H9 (cell line): ENCODE results near the gene FGF12. TPM values are rescaled to one million over a fixed set of nuclear protein-coding genes. Genes with fewer than 3 reads are reported as not detected.

Experiments
- DNase-seq: peaks from one replicate; pipeline ENCODE4 v3.0.0-alpha.2; 2017
- H2AFZ ChIP-seq: one replicate; pipeline ENCODE4 v1.6.1; 2013; ENCODE audit warnings: mild to moderate bottlenecking, low read length, control low read depth, moderate library complexity
- H2AK5ac ChIP-seq: 2 replicates; pipeline ENCODE4 v1.6.1; 2013; ENCODE audit warnings: low read length, control low read depth, mixed read lengths; ENCODE audit not compliant: insufficient read length
- H2BK120ac ChIP-seq: one replicate; pipeline ENCODE4 v1.6.1; 2013; ENCODE audit warnings: low read depth, mild to moderate bottlenecking, low read length, control low read depth, inconsistent platforms; ENCODE audit not compliant: poor library complexity, severe bottlenecking
- H2BK12ac ChIP-seq: 2 replicates; pipeline ENCODE4 v1.6.1; 2013; ENCODE audit warnings: low read length, control low read depth, mixed read lengths, low read depth; ENCODE audit not compliant: insufficient read length
- H2BK15ac ChIP-seq: 2 replicates; pipeline ENCODE4 v1.6.1; 2013; ENCODE audit warnings: low read depth, low read length, control low read depth
- H2BK20ac ChIP-seq: one replicate; pipeline ENCODE4 v1.6.1; 2013; ENCODE audit warnings: low read depth, mild to moderate bottlenecking, low read length, control low read depth, inconsistent platforms; ENCODE audit not compliant: poor library complexity, severe bottlenecking
- H2BK5ac ChIP-seq: 2 replicates; pipeline ENCODE4 v1.6.1; 2013; ENCODE audit warnings: low read length, control low read depth, mixed read lengths; ENCODE audit not compliant: insufficient read length
- H3K14ac ChIP-seq: 2 replicates; pipeline ENCODE4 v1.6.1; 2013; ENCODE audit warnings: low read length, control low read depth; ENCODE audit not compliant: insufficient read depth
- H3K18ac ChIP-seq: 2 replicates; pipeline ENCODE4 v1.6.1; 2013; ENCODE audit warnings: low read depth, mild to moderate bottlenecking, mixed read lengths, low read length, control low read depth; ENCODE audit not compliant: insufficient read length
- H3K23ac ChIP-seq: 2 replicates; pipeline ENCODE4 v1.6.1; 2013; ENCODE audit warnings: low read length, control low read depth, mixed read lengths, low read depth; ENCODE audit not compliant: insufficient read length
- H3K23me2 ChIP-seq: 2 replicates; pipeline ENCODE4 v1.6.1; 2013; ENCODE audit warnings: low read depth, mild to moderate bottlenecking, mixed read lengths, low read length, control low read depth; ENCODE audit not compliant: insufficient read length, poor library complexity, severe bottlenecking
- H3K27ac ChIP-seq: 2 replicates; pipeline ENCODE4 v1.5.1; 2013; ENCODE audit warnings: low read length, control low read depth, mixed read lengths, low read depth; ENCODE audit not compliant: insufficient read length
- H3K27me3 ChIP-seq: 2 replicates; pipeline ENCODE4 v1.6.1; 2013; ENCODE audit warnings: low read length, control low read depth, inconsistent platforms; ENCODE audit not compliant: insufficient read depth
- H3K4ac ChIP-seq: 2 replicates; pipeline ENCODE4 v1.6.1; 2013; ENCODE audit warnings: low read depth, mild to moderate bottlenecking, control low read depth, inconsistent platforms, low read length, moderate library complexity
- H3K4me1 ChIP-seq: 2 replicates; pipeline ENCODE4 v1.6.1; 2013; ENCODE audit warnings: low read length, control low read depth, inconsistent platforms; ENCODE audit not compliant: insufficient read depth
- H3K4me2 ChIP-seq: 2 replicates; pipeline ENCODE4 v1.6.1; 2013; ENCODE audit warnings: low read length, control low read depth, mixed read lengths; ENCODE audit not compliant: insufficient read length, insufficient read depth
- H3K56ac ChIP-seq: 2 replicates; pipeline ENCODE4 v1.6.1; 2013; ENCODE audit warnings: low read depth, mild to moderate bottlenecking, mixed read lengths, low read length, control low read depth; ENCODE audit not compliant: insufficient read length
- H3K79me1 ChIP-seq: 2 replicates; pipeline ENCODE4 v1.6.1; 2013; ENCODE audit warnings: low read depth, mild to moderate bottlenecking, moderate library complexity, low read length, control low read depth, inconsistent platforms; ENCODE audit not compliant: insufficient read depth, poor library complexity, severe bottlenecking
- H3K79me2 ChIP-seq: 2 replicates; pipeline ENCODE4 v1.6.1; 2013; ENCODE audit warnings: low read length, control low read depth, inconsistent platforms; ENCODE audit not compliant: insufficient read depth
- H3K9ac ChIP-seq: 2 replicates; pipeline ENCODE4 v1.6.1; 2013; ENCODE audit warnings: low read length, control low read depth, mixed read lengths; ENCODE audit not compliant: insufficient read length; ENCODE audit errors: extremely low read depth
- H3K9me3 ChIP-seq: one replicate; pipeline ENCODE4 v1.6.1; 2013; ENCODE audit warnings: low read depth, low read length, inconsistent platforms; ENCODE audit not compliant: control insufficient read depth
- H3T11ph ChIP-seq: one replicate; pipeline ENCODE4 v1.6.1; 2013; ENCODE audit warnings: mild to moderate bottlenecking, low read length, control low read depth, inconsistent platforms
- H4K20me1 ChIP-seq: one replicate; pipeline ENCODE4 v1.6.1; 2013; ENCODE audit not compliant: control insufficient read depth, insufficient read length, insufficient read depth
- H4K5ac ChIP-seq: 2 replicates; pipeline ENCODE4 v1.6.1; 2013; ENCODE audit warnings: low read depth, mild to moderate bottlenecking, mixed read lengths, low read length, control low read depth; ENCODE audit not compliant: insufficient read length
- H4K8ac ChIP-seq: replicated peaks from 2 replicates; pipeline ENCODE4 v1.6.1; 2013; ENCODE audit warnings: low read length, control low read depth, mixed read lengths, low read depth; ENCODE audit not compliant: insufficient read length
- H4K91ac ChIP-seq: 2 replicates; pipeline ENCODE4 v1.6.1; 2013; ENCODE audit warnings: low read depth, mild to moderate bottlenecking, moderate library complexity, mixed read lengths, low read length, control low read depth; ENCODE audit not compliant: insufficient read length
- H3K27ac Mint-ChIP-seq, 3 experiments: 2 replicates in 2 of 3; 3 replicates in 1 of 3; pipeline ENCODE4 v1.8.0; 2020 to 2021; ENCODE audit warnings: mixed read lengths in 3 of 3, mild to moderate bottlenecking in 1 of 3, moderate library complexity in 1 of 3
- H3K27me3 Mint-ChIP-seq: 2 replicates; pipeline ENCODE4 v1.8.0; 2021; ENCODE audit warnings: low read depth, mild to moderate bottlenecking, moderate library complexity, mixed read lengths
- H3K36me3 Mint-ChIP-seq, 3 experiments: 2 replicates in 2 of 3; 3 replicates in 1 of 3; pipeline ENCODE4 v1.8.0; 2020 to 2021; ENCODE audit warnings: low read depth in 3 of 3, mixed read lengths in 3 of 3; ENCODE audit not compliant: insufficient read depth in 1 of 3
- H3K4me1 Mint-ChIP-seq, 2 experiments: 2 replicates each; pipeline ENCODE4 v1.8.0; 2020; ENCODE audit warnings: mixed read lengths in 2 of 2
- H3K4me3 Mint-ChIP-seq, 2 experiments: 2 replicates in 1 of 2; 3 replicates in 1 of 2; pipeline ENCODE4 v1.8.0; 2020 to 2021; ENCODE audit warnings: mild to moderate bottlenecking in 2 of 2, mixed read lengths in 2 of 2, moderate library complexity in 1 of 2
- H3K9me3 Mint-ChIP-seq, 2 experiments: 2 replicates in 1 of 2; 3 replicates in 1 of 2; pipeline ENCODE4 v1.8.0; 2020; ENCODE audit warnings: mild to moderate bottlenecking in 2 of 2, mixed read lengths in 2 of 2, moderate library complexity in 1 of 2
- CTCF ChIP-seq: fragments of 200-600 bp; sonication (generic); conservative IDR thresholded peaks from 3 replicates; pipeline ENCODE4 v1.8.0; 2021; ENCODE audit warnings: antibody characterized with exemption, mild to moderate bottlenecking
- WGBS: extraction: QIAGEN DNeasy Blood & Tissue Kit; methylation state at CpG from one replicate; pipeline ENCODE4 v1.1.7; 2013; ENCODE audit warnings: missing lambda C conversion rate, low lambda C conversion rate, mixed read lengths; ENCODE audit not compliant: insufficient read length; ENCODE audit errors: extremely low coverage; 5-methylcytosine and 5-hydroxymethylcytosine counted together
- total RNA-seq: library from RNA; stranded (reverse); gene quantifications from 2 replicates; pipeline ENCODE4 v1.2.1, GENCODE V29; 2021

The FGF12 gene
- total RNA-seq, 1 experiment from 2014 or later: 5.6 TPM

GRCh38 chr3:192259661-192260060, 467.7 kb downstream of the FGF12 start:
- H2BK120ac ChIP-seq: no peak overlapping the region
- no peak overlapping the region for H2BK15ac ChIP-seq
- no peaks in the 10 kb centered on the region for H3K79me1 ChIP-seq
- H3K23ac ChIP-seq: no peak overlapping the region
- H3K18ac ChIP-seq: no peak overlapping the region
- Mint-ChIP-seq H3K9me3 (no peaks in the 10 kb centered on the region), H3K36me3 (no peaks in the 10 kb centered on the region), H3K4me1 (peaks cover 4 to 6% of the 10 kb centered on the region in 2 experiments; a peak in 3 of 4 replicates), H3K27me3 (no peaks in the 10 kb centered on the region), H3K27ac (no peak overlapping the region), H3K4me3 (no peak overlapping the region)
- H3K4me1 ChIP-seq: no peaks in the 10 kb centered on the region
- no peak overlapping the region for H2AK5ac ChIP-seq
- H2BK12ac ChIP-seq: no peak overlapping the region
- H2BK20ac ChIP-seq: no peak overlapping the region
- no peak overlapping the region for H3T11ph ChIP-seq
- no peaks in the 10 kb centered on the region for H3K79me2 ChIP-seq
- DNase-seq: no peak
- H3K4me2 ChIP-seq: no peak overlapping the region
- no peaks in the 10 kb centered on the region for H3K23me2 ChIP-seq
- H3K9ac ChIP-seq: no peak overlapping the region
- no peak for TF ChIP-seq CTCF
- H3K9me3 ChIP-seq: no peaks in the 10 kb centered on the region
- H3K56ac ChIP-seq: no peak overlapping the region
- no peak overlapping the region for H2AFZ ChIP-seq
- H2BK5ac ChIP-seq: no peak overlapping the region
- H4K20me1 ChIP-seq: no peaks in the 10 kb centered on the region
- H3K27me3 ChIP-seq: no peaks in the 10 kb centered on the region
- no peak overlapping the region for H4K8ac ChIP-seq
- no peak overlapping the region for H3K4ac ChIP-seq
- no CpG with 5 or more reads among the region's 3 CpGs for WGBS
- no peak overlapping the region for H3K27ac ChIP-seq
- H4K5ac ChIP-seq: no peak overlapping the region
- H3K14ac ChIP-seq: no peak overlapping the region
- no peak overlapping the region for H4K91ac ChIP-seq
